GM21423 (cell line): ENCODE results near the gene ABCC11.

ENCODE experiments used
- ATAC-seq: cut with Tn5 transposase; IDR thresholded peaks from one replicate; pipeline ENCODE4 v1.9.1; 2021; ENCODE audit warnings: mild to moderate bottlenecking, moderate library complexity; ENCODE audit not compliant: unreplicated experiment

The ABCC11 gene

GRCh38 chr16:48247311-48247710 lies at the start of gene ABCC11:
Gene ABCC11 (minus strand): TSS chr16:48247539. CDS start chr16:48231921, 15,618 bp downstream.
- no peak for ATAC-seq

GRCh38 chr16:48295488-48296281 lies 48.3 kb upstream of the ABCC11 start:
- ATAC-seq = no peak

DNA sequence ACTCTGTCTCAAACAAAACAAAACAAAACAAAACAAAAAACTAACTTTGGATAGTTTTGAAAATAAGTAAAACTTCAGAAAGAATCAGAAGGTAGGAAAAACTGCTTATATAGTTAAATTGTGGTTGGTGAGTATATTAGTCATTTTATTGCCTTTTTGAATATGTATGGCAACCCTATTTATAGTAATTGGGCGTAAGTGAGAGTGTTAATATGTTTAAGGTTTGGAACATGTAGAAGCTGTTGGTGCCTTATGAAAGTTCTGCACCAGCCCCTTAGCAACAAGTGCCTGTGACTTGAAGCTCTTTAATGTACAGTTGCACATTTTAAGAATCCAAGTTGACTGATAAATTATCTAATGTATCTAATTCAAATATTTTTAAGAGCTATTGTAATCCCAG lies 47.4 kb upstream of the ABCC11 start:
- ATAC-seq = no peak

- no peak for ATAC-seq
Observed at GRCh38 chr16:48292452-48292851, 45.1 kb upstream of the ABCC11 start.

DNA sequence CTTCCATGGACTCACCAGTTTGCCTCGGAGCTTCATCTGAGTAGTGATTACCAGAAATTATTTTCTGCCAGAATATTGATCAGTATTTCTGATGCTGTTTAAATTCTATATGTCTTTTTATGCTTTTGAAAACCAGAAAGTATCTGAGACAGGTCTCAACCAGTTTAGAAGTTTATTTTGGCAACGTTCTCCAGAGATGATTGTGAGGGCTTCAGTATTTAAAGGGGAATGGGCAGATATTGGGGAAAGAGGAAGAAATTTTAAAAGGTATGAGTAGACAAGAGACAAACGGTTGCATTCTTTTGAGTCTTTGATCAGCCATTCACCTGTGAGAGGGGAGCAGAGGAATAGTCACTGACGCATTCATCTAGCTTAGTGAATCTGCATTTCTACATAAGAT lies 44.4 kb upstream of the ABCC11 start:
- ATAC-seq = no peak

DNA sequence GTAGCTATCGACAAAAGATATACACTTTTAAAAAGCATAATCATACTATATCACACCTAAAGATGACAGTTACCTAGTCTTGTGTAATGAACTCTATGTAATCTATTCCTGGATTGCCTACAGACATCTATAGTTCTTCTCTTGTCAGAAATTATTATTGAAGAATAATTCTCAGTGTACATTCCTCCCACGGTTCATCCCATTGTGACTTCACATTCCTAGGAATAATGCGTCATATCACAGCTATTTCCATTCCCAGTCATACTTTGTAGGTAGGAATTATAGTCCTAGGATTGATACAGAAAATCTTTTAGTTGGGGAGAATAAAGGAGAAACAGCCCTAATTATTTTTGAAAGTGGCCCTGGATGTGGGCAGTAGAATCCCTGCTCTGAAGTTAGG lies 44.0 kb upstream of the ABCC11 start:
- no peak for ATAC-seq

DNA sequence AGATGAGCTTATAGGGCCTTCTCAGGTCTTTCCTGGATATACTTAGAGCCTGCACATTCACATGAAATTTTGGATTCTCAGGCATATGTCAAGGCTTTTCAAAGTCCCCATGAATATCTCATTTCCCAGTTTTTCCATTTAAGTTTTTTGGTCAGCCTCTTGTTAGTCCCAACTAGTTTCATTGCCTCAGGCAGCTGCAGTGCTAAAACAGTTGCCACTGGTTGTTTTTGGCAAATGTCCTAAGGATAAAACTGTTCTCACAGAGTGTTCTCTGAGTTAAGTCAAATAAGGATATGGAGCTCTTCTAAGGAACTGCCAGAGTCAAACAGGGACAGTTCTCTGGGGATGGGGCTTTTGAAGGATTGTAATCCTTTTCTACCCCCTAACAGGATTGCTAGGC lies 39.9 kb upstream of the ABCC11 start:
- ATAC-seq = no peak

DNA sequence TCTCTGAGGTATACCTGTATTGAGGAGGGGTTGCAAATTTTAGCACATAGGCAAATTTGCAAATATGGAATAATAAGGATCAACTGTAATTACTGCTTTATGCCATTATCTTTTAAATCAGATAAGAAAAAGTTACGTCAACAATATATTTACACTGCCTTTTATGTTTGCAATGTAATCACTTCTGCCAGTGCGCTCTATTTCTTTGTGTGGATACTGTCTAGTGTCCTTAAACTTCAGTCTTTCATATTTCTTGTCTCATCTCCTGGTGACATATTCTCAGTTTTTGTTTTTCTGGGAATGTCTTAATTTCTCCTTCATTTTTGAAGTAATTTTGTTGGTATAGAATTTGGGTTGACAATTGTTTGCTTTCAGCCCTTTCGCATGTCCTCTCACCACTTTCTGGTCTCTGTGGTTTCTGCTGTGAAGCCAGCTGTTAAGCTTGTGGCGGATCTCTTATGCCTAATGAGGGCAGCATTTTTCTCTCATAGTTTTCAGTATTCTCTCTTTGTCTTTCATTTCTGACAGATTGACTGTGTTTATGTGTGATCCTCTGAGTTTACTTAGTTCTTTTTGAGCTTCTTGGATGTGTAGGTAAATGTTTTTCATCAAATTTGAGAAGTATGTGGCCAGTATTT lies 37.6 kb upstream of the ABCC11 start:
- peak; percentile 69 for ATAC-seq

DNA sequence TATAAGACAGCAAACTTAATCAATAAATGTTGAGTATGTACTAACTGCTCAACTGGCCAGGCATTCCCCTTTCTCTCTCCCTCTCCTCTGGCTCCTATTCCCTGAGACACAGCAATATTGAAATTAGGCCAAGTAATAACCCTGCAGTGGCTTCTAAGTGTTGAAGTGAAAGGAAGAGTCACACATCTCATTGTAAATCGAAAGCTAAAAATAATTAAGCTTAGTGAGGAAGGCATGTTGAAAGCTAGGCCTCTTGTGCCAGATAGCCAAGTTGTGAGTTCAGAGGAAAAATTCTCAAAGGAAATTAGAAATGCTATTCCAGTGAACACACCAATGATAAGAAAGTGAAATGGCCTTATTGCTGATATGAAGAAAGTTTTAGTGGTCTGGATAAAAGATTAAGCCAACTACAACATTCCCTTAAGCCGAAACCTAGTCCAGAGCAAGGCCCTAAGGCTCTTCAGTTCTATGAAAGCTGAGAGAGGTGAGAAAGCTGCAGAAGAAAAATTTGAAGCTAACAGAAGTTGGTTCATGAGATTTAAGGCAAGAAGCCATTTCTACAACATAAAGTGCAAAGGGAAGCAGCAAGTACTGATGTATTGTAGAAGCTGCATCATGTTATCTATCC lies 35.4 kb upstream of the ABCC11 start:
- no peak for ATAC-seq

GRCh38 chr16:48280546-48280945 lies 33.2 kb upstream of the ABCC11 start:
- ATAC-seq = no peak

DNA sequence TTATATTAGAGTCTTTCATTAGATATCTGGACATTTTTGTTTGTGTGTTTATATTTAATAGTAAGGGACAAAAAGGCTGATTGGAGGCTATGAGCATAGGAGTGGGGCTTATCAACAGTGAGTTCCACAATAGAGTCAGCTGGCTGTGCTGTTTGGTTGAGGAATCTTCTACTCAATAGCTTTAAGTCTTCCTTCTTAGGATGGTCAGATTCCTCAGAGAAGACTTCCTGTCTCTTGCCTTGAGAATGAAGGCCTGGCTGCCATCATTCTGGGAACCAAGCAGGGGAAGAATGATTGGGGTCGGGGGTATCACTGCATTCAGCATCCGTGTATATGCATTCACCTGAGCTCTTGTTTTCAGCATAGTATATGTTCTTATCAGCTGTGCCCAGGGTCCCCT lies 31.9 kb upstream of the ABCC11 start:
- ATAC-seq = no peak

- ATAC-seq = no peak
Observed at GRCh38 chr16:48277158-48277557, 29.8 kb upstream of the ABCC11 start.

GRCh38 chr16:48276102-48276501 lies 28.8 kb upstream of the ABCC11 start:
- ATAC-seq = no peak

- ATAC-seq = no peak
Observed at GRCh38 chr16:48274476-48274875, 27.1 kb upstream of the ABCC11 start.

- no peak for ATAC-seq
Observed at GRCh38 chr16:48272837-48273421, 25.6 kb upstream of the ABCC11 start.

DNA sequence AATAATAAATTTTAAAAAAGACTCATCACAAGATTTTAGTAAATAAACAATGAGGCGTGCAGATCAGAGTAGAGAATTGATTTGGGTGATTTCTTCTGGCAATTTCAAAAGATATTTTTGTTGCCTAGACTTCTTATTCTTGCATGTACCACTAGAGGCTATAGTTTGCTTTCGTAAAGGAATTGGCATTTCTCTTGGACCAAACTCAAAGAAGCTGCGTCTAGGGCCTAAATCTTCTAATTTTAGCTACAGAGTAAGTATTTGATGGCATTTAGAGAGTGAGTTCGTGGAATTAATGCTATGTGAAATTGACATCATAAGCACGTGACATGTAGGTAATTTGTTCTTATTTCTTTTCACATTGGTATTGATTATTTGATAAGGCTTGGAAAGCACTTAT lies 24.4 kb upstream of the ABCC11 start:
- no peak for ATAC-seq

DNA sequence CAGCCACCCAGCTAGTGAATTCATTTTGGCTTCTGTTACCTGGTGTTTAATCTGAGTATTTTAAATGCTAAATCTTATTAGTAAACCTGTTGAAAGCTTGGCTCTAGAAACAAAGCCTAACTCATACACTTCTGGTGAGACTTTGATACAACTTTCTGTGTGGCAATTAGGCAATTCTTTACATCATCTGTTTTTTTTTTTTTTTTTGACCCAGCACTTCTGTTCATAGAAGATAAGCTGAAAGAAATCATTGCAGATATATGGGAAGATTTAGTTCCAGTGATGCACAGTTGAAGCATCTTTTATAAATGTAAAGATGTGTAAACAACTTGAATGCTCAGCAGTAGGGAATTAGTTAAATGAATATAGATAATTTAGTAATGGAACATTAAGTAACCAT lies 21.7 kb upstream of the ABCC11 start:
- ATAC-seq = no peak

DNA sequence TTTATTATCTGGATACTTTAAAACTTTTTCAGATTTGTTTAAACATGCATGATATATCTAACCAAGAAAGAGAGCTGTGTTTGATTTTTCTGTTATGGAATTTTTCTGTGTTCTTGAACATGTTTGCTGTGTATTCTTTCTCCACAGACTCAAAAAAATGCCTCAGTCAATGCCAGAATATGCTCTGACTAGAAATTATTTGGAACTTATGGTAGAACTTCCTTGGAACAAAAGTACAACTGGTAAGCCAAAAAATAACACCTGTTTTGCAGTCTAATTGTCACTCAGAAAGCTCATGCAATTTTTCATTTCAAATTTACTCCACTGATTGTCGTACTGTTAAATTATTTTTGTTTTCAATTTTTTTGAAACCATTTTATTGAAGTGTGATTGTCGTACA lies 15.3 kb upstream of the ABCC11 start:
- no peak for ATAC-seq

GRCh38 chr16:48261569-48261968 lies 14.2 kb upstream of the ABCC11 start:
- ATAC-seq = no peak

DNA sequence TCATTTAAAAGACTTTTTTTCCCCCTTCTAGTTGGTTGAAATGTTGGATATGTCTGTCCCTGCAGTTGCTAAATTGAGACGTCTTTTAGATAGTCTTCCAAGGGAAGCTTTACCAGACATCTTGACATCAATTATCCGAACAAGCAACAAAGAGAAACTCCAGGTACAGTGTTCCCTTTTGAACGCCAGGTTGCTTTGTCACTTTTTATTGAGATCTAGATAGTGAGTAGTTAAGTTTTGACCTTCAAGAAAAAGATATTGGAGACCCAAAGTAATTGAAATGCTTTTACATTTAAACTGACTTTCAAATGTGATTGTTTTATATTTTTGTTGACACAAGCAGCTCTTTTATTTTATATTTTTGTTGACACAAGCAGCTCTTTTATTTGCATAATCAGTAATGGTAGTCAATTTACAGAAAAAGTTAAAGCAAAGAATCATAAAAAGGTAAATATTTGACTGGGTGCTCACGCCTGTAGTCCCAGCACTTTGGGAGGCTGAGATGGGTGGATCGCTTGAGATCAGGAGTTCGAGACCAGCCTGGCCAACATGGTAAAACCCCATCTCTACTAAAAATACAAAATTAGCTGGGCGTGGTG lies 9.3 kb upstream of the ABCC11 start:
- ATAC-seq = no peak

GRCh38 chr16:48252013-48252412 lies 4.7 kb upstream of the ABCC11 start:
- no peak for ATAC-seq
